Hypothalamus (tissue), 51 donors: Measurements from ENCODE around the gene HUNK.

Experiments used
- DNase-seq, 51 donors: peaks; one replicate each; lab custom pipeline; 2025; lab: John Stamatoyannopoulos, UW

HUNK gene

DNA sequence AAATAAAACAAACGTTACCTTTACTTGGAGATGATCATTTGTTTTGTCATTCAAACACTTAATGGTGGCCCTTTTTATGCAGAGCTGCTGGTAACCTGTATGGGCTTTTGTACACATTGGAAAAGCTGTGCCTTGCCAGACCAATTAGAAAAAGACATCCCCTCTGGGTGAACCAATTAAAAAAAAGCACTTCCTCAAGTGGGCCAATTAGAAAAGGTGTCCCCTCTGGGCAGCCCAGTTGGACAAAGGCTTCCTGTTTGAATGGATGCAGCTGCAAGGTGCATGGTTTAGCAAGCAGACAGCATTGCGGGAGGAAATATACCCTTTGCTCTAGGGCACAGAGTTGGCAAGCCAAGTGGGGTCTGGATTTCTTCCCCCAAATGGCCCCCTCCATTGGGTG, 21.6 kb downstream of the HUNK start:
- no peak for DNase-seq

DNA sequence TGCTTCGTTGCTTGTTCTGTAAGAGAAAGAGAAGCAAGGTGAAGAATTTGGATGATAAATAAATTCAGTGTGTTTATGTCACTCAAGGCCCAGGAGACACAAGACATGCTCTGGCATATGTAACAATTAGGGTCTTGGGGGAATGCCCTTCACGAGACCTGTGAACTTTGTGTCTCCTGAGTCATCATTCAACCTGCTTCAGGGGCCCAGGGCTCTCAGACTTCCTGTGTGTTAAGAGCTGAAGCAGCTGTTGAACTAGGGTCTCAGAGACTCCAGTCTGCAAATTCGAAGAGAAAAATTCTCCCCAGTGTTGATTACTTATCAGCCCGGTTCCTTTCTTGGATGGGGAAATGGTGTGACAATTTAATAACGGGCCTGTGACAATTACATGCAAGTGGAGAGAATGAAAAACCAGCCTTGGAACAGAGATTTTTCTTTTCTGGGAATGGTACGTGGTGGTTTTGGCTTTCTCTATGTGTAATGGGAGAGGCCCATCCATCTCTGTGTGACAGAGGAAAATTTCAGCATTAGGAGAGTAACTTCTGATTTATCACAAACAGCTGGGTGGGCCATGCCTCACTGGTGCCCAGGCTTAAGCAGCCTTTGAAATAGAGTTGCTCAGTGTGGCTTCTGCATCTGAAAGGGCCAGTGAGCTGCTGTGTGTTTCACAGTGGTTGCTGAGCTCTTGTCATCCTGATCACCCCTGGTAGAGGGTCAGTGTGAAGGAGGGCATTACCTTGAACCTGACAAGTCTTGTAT, 22.4 kb downstream of the HUNK start:
- DNase-seq, result no peak

DNA sequence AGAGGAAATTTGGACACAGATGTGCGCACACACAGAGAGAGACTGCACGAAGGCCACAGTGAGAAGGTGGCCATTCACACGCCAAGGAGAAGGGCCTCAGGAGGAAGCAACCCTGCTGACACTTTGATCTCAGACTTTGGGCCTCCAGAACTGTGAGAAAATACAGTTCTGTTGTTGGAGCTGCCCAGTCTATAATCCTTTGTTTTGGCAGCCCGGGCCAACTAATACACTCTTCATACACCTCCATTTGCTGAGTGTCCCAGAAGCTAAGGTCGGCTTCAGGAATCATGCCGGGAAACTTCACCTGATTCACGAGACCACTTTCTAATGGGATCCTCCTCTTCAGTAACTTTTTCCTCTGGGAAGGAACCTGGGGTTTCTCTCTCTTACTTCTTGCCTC, 23.2 kb downstream of the HUNK start:
- DNase-seq, result no peak

DNA sequence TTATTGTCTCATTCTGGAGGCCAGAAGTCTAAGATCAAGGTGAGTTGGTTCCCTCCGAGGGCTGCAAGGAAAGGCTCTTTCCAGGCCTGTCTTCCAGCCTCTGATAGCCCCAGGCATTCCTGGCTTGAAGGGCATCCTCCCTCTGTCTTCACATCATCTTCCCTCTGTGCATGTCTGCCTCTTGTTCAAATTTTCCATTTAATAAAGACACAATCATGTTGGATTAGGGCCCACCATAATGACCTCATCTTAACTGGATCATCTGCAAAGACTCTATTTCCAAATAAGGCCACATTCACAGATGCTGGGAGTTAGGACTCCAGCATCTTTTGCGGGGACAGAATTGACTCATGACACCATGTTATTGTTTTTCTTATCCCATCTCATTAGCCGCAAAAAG, 24.5 kb downstream of the HUNK start:
- DNase-seq, result no peak

DNA sequence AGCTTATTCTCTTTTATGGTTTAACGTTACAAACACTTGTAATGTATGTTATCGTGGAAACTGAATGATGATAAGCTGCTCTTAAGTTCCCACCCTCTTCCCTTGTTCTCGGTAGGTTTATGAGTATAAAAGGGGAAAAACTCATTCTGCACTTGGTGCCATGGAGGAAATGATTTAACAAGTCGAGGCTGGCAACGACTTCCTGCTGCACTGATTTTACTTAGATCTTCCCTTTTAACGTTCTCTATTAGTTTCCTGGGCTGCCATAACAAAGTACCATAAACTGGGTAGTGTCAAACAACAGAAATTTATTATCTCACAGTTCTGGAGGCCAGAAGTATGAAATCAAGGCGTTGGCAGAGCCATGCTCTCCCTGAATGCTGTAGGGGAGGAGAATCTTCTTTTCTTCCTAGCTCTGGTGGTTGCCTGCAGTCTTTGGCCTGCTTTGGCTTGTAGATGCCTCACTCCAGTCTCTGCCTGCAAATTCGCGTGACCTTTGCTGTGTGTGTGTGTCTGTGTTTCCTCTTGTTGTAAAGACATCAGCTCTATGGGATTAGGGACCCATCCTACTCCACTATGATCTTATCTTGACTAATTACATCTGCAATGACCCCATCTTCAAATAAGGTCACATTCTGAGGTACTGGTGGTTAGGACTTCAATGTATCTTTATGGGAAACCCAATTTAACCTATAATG, 26.3 kb downstream of the HUNK start:
- no peak for DNase-seq

DNA sequence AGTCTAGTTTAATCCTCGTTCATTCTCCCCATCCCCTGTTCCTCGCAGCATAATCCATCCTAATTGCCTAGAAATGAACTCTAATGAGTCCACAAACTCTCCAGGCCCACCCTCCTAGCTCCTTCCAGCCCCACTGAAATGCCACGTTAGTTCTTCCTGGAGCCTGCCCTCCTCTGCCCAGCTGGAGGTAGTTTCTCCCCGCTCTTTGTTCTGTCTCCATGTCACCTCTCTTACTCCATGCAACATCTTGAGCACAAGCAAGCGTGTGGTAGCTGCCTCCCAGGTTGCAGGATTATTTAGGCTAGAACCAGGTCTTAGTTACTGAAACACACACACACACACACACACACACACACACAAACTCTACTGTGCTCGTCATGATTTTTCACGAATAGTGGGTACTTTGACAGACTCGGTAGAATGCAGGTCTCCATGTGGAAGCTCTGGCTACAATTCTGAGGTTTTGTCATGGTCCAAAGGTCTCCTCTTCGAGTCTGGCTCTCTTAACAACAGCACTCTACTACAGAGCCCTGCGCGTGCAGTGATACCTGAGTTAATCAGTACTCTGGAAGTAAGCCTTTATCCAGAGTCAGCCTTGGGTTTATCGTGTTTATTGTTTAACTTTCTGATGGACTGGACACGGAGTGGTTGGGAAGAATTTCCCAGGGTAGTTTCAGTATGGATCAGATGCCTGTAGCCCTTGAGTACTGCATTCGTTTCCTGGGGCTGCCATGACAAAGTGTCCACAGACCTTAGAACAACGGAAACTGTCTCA, 27.5 kb downstream of the HUNK start:
- DNase-seq, result no peak

DNA sequence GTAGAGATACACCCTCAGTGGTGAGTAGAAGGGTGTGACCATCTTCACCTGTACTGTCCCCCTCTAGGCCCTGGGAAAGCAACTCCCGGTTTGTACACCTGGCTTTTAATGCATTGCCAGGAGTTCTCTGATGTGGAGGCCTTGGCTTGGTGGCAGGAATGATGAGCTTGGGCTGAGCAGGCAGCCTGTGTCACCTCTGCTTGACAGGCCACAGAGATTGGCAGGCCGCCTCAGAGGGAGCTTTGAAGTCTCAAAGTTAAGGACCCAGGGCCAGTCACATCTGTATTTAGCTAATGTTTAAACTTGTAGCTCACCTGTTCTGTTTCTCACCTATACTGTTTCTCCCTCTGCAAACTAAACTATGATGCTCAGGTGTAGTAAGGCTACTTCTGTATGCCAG, 28.5 kb downstream of the HUNK start:
- no peak for DNase-seq

DNA sequence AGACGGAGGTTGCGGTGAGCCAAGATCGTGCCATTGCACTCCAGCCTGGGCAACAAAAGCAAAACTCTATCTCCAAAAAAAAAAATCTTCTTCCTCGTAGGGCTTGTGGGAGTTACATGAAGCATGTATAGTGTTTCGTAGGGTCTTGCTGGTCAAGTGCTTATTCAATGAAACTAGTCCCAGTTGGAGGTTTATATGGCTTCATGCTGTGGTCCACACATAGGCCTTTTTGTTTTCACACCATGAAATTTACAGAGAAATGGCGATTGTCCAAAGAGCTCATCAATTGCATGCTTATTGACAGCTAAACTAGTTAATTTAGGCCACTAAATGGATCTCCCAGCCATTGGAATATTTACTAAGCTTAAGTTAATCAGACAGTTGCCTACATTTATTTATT, 29.6 kb downstream of the HUNK start:
- DNase-seq, result no peak

DNA sequence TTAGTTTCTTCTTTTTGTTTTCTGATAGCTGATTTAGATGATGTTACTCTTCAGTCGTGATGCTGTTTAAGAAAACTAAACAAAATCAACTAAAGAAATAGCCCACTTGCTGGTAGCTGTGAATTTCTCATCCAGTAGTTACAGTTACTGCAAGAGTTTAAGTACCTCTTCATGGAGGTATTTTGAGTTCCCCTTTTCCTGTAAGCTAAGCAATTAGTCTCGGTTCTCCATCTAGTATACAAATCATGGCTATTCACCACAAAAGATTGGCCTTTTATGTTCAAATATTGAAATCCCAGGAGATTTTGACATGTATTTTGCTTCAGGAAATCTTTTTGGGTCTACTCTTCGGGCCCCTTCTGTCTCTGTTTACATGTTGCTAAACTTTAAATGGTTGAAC, 31.1 kb downstream of the HUNK start:
- no peak for DNase-seq

DNA sequence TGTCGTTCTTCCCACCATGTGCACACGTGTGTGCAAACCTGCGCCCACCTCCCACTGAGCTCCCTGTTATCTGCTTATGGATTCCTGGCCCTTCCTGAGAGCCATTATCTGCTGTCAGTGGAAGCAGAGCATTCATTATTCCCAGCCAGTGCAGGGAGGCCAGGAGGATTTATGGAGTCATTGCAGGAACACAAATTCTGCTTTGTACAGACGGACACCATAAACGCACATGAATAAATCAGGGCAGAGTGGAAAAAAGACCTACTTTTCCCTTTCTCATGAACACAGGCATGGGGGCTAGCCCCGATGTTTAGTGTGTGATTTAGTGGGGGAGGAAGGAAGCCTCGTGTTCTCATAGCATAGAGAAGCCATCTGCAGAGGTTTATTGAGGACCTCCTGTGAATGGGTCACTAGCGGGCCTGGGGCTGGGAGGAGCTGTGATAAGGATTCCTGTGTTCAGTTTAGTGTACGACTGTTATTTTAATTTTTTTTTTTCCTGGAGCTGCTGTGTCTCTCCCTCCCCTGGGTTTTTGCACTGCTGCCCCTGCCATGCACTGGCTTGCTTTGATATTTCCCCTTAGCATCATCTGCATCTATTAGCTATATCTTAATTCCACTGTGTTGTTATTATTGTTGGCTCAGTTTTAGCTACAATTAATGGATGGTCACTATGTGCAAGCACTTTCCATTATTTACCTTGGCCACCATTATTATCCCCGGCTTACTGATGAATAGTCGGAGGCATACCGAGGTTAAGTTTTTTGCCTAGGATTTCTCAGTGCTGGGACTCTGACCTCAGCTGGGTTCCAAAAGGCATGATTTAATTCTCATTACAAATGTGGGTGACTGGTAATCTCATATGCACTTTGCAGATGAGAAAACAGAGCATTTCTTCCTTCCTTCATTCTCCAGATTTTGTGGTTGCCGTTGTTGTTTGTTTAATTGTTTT, 33.0 kb downstream of the HUNK start:
- no peak for DNase-seq

DNA sequence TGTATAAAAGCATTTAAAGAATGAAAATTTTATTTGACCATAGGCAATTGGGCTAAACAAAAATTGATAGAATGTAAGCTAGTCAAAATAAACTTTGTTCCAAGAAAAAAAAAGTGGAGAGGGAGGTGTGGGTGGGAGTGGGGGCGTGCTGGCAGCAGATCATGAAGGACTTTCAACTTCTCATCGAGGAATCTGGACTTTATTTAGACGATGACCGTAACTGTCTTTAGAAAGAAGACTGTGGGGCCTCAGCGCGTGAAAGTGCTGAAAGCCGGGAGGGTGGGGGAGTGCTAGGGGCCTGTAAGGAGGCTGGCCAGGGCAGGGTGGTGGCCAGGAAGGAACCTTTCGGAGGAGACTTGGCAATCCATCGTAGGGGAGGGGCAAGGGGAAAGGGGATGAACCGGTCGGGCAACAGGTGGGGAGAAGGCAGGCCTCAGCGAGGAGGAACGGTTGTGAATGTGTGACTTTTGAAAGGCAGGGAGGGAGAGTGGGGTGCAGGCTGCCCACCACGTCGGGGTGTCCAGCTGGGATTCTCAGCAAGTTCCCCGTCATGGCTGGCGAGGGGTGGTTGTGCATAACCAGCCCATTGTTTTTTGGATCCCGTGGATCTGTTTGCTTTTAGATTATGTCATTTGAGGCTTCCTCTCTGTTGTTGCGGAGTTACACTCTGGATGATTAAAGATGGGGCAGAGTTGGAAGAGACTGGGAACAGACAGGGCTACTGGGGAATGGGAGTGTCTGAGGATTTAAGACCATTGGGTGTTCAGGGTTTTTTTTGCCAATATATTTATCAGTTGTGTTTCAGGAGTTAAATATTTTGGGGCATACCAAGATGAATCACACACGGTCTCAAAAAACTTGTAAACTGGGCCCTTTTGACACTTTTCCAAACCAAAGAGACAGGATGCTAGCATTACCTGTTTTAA, 35.5 kb downstream of the HUNK start:
- no peak for DNase-seq

DNA sequence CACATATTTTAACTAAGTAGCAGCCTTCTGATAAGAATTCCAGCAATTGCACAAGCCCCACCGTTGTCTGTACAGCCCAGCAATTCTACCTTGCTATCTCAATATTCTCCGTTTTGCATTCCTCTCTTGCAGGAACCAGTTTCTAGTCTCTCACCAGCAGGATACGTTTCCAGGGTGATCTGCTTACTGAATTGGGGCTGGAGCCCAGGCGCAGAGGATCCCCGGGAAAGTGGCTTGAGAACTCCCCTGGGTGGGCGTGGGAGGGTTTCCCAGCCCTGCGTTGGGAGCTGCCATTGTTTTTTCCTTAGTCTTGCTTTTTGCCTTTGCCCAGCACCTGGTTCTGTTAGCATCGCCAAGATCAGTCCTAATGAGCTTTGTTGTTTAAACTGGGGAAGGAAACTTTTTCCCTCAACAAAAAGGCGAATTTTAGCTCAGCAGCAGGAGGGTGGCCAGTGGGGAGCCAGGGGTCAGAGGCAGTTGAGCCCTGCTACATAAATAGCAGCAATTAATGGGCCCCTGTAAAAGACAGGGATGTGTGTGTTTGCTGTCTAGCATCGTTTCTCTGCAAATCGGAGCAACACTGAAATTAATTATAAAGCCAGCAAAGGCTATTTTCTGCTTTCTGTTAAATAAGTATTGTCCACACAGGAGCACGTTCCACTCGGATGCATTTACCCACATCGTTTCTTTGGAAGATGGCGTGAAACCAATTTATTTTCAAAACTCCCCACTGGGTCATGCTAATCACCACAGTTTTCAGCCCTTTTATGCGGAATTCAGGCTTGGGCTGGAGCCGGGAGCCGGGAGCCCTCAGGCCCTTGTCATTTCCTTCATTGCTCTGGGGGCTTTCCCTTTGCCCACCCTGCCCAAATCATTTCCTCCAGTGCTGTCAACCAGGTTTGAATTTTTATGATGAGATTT, 36.6 kb downstream of the HUNK start:
- DNase-seq, result no peak

DNA sequence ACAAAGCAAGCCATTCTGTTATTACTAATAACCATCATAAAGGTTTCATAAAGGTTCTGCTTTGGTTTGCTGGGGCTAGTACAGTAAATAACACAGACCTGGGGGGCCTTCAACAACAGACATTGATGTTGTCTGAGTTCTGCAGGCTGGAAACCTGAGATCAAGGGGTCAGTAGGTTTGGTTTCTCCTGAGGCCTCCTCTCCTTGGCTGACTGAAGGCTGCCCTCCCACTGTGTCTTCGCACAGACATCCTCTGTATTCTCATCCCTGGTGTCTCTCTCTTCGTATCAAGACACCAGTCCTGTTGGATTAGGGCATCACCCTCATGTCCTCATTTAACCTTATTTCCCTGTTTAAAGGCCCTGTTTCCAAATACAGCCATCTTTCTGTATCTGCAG, 37.3 kb downstream of the HUNK start:
- DNase-seq, result no peak

DNA sequence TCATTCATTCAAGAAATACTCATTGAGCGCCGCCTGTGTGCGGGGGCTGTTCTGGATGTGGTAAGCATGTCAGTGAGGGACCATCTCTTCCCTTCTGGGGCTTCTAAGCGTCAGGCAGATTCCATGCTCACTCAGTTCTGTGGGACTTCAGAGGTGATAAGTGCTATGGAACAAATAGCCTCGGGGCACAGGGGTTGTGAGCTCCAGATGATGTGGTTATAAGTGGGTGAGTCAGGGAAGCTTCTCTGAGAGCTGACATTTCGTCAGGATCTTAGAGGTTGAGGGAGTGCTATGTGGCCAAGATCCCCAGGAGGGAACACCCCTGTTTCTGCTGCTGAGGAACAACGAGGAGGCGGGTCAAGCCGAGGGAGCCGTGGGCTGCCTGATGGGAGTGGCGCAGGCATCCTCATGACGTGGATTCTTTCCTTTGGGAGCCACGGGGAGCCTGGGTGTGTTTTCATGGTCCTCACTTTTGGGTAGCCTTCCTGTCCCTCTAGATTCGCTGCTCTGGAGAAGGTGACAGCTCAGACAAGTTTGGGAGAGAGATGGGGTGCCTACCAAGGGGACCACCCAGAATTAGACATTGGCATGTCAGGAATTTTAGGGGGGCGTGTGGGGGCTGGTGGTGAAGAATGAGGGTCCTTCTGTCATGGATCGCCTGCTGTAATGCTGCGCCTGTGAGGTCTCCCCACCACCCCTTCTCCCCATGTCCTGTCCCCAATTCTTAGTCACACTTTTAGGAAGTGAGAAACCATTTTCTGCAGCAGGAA, 38.5 kb downstream of the HUNK start:
- no peak for DNase-seq

DNA sequence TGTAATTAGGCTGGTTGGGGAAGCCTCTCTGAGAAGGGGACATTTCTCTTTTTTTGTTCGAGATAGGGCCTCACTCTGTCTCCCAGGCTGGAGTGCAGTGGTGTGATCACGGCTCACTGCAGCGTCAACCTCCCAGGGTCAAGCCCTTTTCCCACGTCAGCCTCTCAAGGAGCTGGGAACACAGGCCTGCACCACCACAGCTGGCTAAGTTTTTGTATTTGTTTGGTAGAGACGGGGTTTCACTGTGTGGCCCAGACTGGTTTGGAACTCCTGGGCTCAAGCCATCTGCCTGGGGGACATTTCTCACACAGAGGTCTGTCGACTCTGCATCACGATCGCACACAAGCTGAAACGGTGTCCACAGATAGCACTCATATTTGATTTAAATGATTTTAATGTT, 39.7 kb downstream of the HUNK start:
- DNase-seq, result no peak

DNA sequence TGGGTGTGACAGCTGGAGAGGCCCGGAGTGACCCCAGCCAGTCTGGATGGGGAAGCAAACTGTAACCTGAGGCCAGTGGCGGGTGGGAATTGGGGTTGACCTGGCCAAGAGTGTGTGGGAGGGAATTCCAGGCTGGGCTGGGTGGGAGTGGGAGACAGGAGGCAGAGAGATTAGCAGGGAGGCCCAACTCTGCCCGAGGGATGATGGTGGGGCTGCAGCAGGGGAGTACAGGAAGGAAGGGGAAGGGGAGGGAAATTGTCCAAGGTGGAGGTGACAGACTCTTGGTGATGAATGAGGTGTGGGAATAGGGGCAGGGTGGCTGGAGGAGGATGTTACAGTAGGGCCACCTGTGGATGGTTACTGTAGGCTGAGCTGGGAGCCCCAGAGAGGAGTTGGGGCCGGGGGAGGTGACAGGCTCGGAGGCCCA, 40.4 kb downstream of the HUNK start:
- no peak for DNase-seq

DNA sequence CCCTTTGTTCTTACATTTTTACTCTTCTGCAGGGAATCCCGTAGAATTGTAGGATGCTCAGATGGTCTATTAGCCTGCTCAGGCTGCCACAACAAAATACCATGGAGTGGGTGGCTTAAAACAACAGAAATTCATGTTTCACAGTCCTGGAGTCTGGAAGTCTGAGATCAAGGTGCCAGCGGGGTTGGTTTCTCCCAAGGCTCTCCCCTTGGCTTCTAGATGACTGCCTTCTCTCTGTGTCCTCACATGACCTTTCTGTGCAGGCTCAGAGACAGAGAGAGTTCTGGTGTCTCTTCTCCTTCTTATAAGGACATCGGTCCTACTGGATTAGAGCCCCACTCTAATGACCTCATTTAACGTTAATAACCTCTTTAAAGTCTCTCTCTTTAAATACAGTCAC, 41.7 kb downstream of the HUNK start:
- no peak for DNase-seq

DNA sequence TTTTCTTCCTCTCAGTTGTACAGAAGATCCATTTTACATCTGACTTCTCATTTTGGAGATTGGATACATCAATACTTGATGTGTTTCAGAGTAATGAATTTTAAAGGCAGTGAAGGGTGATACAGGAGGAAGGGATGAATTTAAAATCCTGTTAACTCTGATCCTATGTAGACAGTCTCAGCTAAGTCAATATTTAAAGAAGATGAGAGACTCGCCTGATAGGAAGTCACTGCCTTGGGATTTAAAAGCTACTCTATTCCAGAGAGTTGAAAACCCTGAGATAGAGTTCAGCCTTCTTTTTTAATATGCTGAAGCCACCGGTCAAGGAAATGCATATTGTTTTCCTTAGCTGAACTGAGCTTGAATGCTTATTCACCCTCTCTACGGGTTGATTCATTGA, 42.7 kb downstream of the HUNK start:
- DNase-seq, result no peak
